Measurements from ENCODE around the gene GARRE1. TPM values are rescaled to one million over a fixed set of nuclear protein-coding genes. Genes with fewer than 3 reads are reported as not detected.
"Not testable (repeated sequence)": the region's sequence is repeated elsewhere in the genome, so short reads cannot be mapped to it uniquely, and the experiment has no call there.

The GARRE1 gene, protein sequence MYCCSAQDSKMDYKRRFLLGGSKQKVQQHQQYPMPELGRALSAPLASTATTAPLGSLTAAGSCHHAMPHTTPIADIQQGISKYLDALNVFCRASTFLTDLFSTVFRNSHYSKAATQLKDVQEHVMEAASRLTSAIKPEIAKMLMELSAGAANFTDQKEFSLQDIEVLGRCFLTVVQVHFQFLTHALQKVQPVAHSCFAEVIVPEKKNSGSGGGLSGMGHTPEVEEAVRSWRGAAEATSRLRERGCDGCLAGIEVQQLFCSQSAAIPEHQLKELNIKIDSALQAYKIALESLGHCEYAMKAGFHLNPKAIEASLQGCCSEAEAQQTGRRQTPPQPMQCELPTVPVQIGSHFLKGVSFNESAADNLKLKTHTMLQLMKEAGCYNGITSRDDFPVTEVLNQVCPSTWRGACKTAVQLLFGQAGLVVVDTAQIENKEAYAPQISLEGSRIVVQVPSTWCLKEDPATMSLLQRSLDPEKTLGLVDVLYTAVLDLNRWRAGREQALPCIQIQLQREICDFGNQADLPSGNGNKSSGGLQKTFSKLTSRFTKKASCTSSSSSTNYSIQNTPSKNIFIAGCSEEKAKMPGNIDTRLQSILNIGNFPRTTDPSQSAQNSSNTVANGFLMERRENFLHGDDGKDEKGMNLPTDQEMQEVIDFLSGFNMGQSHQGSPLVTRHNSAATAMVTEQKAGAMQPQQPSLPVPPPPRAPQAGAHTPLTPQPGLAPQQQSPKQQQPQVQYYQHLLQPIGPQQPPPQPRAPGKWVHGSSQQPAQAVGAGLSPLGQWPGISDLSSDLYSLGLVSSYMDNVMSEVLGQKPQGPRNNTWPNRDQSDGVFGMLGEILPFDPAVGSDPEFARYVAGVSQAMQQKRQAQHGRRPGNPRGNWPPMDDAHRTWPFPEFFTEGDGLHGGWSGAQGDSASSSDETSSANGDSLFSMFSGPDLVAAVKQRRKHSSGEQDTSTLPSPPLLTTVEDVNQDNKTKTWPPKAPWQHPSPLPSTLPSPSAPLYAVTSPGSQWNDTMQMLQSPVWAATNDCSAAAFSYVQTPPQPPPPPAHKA (N-terminal part only)
- 8.6 and 12.2 TPM in 2 replicates for total RNA-seq (2014; rRNA removed; shearing (Covaris generic))

- DNase-seq (ENCODE audit: low read depth): peak; percentile 86
Observed at GRCh38 chr19:34254046-34254697, at the start of gene GARRE1. Gene GARRE1, plus strand, starts transcription at chr19:34254554. Its CDS starts 45,920 bp downstream, at chr19:34300474.

DNA sequence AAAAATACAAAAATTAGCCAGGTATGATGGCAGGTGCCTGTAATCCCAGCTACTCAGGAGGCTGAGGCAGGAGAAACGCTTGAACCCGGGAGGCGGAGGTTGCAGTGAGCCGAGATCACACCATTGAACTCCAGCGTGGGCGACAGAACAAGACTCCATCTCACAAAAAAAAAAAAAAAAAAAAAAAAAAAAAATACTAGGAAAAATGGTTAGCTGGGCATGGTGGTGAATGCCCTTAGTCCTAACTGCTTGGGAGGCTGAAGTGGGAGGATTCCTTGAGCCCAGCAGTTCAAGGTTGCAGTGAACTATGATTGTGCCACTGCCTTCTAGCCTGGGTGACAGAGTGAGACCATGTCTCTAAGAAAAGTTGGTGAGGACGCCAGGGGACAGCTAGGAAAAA lies 49.0 kb upstream of the GARRE1 start:
- DNase-seq (ENCODE audit: low read depth): not testable (repeated sequence)

DNA sequence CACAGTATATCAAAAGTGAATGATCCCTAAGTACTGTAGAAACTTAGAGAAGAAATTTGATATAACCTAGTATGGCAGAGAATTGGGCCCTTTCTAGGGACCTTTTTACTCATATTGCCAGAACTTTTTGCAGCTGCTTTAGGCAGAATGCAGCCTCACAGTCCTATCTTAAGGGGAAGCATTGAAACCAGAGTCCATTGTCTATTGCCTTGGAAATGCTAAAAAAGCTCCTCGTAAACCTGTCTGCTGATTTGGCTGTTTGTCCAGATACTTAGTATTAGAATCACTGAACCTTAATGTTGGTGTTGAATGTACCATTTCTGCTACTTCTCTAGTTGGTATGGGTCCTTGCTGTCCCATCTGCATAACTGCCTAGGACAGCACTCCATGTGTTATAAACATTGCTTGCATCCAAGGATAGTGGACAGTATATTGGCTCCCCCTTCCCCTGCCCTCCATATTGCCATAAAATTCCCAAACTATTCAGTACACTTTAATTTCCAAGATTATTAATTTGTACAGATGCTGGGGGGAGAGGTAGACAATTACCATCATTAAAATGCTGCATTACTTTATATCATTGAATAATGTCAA lies 46.0 kb upstream of the GARRE1 start:
- DNase-seq (ENCODE audit: low read depth): no peak

DNA sequence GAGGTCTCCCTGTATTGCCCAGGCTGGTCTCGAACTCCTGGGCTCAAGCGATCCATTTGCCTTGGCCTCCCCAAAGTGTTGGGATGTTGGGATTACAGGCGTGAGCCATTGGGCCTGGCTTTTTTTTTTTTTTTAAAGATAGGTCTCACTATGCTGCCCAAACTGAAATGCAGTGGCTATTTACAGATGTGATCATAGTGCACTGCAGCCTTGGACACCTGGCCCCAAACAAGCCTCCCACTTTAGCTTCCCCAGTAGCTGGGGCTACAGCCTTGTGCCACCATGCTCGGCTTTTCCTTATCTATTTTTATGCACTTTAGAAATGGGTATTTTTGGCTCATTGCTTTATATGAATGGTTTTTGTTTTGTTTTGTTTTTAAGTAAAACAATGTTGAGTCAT lies 44.6 kb upstream of the GARRE1 start:
- DNase-seq (ENCODE audit: low read depth): no peak

GRCh38 chr19:34213283-34213682 lies 41.1 kb upstream of the GARRE1 start:
- no peak for DNase-seq (ENCODE audit: low read depth)

- no peak for DNase-seq (ENCODE audit: low read depth)
Observed at GRCh38 chr19:34214040-34214439, 40.3 kb upstream of the GARRE1 start.

GRCh38 chr19:34215006-34215665 lies 39.2 kb upstream of the GARRE1 start:
- DNase-seq (ENCODE audit: low read depth): no peak

- DNase-seq (ENCODE audit: low read depth): no peak
Observed at GRCh38 chr19:34215666-34216038, 38.7 kb upstream of the GARRE1 start.

DNA sequence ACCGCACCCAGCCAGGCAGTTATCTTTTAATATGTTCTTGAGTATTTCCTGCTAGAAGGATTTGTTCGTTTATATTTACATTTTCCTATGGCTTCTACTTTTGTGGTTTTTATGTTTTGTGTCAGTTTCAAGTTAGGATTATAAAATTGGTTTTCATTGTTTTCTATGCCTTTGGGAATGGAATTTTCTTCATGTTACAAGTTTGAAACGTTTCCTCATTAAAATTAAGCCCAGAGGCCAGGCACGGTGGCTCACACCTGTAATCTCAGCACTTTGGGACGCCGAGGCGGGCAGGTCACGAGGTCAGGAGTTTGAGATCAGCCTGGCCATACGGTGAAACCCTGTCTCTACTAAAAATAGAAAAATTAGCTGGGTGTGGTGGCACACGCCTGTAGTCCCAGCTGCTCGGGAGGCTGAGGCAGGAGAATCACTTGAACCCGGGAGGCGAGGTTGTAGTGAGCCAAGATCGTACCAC lies 37.6 kb upstream of the GARRE1 start:
- DNase-seq (ENCODE audit: low read depth): not testable (repeated sequence)

GRCh38 chr19:34217952-34218817 lies 36.2 kb upstream of the GARRE1 start:
- DNase-seq (ENCODE audit: low read depth): peak; percentile 95

DNA sequence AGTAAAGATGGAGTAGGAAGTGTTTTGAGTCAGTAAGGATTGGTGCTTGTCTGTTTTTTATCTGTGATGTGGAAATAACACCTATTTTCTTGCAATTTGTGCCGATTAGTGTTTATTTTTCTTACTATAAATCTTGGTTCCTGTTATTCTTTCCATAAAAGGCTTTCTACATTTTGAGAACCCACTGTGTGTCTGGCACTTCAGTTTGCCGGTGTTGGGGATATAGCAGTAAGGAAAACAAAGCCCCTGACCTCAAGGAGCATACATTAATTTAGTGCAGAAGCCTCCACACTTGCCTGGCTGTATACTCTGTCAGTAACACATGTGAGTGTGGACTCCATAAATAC lies 35.6 kb upstream of the GARRE1 start:
- no peak for DNase-seq (ENCODE audit: low read depth)

DNA sequence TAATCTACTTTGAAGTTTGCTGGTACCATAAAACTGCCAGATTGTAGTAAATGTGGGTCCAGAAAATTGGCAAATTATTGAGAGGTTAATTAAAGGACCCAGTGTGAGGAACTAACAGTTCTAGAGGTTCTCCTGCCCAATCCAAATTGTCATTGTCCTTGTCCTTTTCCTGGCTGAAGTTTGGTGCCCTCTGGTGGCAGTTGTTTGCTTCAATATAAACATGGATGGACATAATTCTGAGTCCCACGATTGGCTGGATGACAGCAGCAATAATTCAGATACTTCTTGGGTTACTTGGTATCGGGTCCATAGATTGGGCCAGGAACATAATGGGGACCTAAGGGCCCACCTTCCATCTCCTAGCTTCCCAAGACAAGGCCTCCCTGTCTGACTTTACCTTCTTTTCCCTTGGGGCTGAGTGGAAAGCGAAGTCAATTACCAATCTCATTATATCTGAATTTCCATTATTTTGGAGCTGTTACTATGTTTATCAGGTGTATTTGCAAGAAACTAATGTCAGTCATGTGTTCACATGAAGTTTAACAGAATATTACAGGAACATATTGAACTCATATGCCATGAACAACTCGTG lies 33.8 kb upstream of the GARRE1 start:
- peak; percentile 60 for DNase-seq (ENCODE audit: low read depth)

- no peak for DNase-seq (ENCODE audit: low read depth)
Observed at GRCh38 chr19:34222386-34222785, 32.0 kb upstream of the GARRE1 start.

DNA sequence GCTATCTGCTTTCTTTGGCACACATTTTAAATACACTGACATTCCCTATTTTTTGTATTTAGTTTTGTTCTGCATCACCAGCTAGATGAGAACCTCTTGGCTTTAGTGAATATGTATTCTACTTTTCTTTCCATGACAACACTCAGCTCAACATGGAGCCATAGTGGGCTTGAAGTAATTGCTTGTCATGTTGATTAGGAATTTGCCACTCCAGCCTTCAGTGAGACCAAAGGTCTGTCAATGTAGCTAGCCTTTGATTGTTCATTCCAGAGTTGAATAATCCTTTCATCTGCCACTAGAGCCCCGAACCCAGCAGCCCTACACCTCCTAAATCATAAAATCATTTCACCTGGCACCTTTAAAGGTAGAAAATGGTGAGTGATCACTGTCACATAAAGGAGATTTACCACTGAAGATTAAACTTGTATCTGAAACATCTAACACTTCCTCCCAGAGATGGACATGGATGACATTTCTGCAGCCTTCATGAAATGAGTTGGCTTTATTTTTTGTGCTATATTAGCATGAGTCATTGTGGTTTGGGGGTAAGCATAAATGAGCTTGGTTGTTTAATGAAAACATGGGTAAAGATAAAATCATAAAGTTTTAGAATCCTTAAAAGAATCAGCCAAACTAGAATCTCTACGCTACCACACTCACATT lies 29.2 kb upstream of the GARRE1 start:
- DNase-seq (ENCODE audit: low read depth): no peak

DNA sequence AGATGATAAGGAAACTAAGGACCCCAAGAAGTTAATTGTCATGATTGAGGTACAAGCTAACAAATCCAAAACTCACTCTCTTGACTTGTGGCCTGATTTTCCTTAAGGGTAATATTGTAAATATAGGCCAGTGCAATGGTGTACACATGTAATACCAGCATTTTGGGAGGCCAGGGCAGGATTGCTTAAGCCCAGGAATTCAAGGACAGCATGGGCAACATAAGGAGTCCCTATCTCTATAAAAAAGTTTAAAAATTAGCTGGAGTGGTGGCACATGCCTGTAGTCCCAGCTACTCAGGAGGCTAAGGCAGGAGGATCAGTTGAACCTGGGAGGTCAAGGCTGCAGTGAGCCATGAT lies 28.7 kb upstream of the GARRE1 start:
- no peak for DNase-seq (ENCODE audit: low read depth)

DNA sequence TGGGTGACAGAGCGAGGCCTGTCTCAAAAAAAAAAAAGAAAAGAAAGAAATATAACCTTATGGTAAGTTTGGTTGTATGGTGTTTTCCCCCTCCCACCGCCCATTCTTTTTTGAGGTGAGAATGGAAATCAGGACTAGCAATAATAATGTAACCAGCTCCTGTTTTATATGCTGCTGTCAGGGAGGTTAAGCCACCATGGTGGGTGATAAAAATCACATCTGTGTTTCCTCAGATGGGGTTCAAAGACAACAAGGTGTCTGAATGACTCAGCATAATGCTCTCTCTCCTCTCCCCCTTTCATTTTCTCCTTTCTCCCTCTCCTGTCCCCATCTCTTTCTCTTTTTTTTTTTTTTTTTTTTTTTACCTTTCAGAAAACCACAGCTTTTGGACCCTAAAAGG lies 28.3 kb upstream of the GARRE1 start:
- DNase-seq (ENCODE audit: low read depth): no peak

DNA sequence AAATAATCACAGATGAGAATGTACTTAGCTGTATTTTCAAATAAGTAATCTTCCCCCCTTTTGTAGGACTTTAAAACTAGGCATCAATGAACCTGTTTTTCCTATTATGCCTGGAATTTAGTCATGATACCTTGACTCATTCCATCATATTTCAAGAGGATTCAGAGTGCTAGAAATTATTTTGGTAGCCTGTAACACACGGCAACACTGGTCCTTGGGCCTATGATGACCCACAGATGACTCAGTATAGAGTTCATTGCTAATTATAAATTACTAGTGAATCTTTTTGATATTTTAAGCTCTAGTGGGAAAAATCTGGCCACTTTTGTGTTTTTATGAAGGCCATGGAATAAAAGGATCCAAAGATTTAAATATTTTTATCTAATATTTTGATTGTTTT lies 26.0 kb upstream of the GARRE1 start:
- no peak for DNase-seq (ENCODE audit: low read depth)

- DNase-seq (ENCODE audit: low read depth): no peak
Observed at GRCh38 chr19:34228762-34229161, 25.6 kb upstream of the GARRE1 start.

DNA sequence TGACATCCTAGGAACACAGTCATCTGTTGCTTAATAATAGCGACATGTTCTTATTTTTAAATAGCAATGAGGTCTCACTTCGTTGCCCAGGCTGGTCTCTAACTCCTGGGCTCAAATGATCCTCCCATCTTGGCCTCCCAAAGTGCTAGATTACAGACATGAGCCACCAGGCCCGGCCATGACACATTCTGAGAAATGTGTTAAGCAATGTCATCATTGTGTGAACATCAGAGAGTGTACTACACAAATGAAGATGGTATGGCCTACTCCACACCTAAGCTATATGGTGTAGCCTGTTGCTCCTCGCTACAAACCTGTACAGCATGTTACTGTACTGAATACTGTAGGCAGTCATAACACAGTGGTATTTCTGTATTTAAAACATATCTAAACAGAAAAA lies 24.6 kb upstream of the GARRE1 start:
- no peak for DNase-seq (ENCODE audit: low read depth)
